C4-2B (cell line): ENCODE results near the gene TMC2.

Experiments used
- ZFX ChIP-seq: fragments of 450-650 bp; IDR thresholded peaks from 2 replicates; pipeline ENCODE4 v1.6.1; 2017
- TF ChIP-seq, protein P1 (sequence below): fragments of 450-650 bp; conservative IDR thresholded peaks from 2 replicates; pipeline ENCODE4 v1.5.1; 2017; ENCODE audit warnings: mild to moderate bottlenecking

DNA sequence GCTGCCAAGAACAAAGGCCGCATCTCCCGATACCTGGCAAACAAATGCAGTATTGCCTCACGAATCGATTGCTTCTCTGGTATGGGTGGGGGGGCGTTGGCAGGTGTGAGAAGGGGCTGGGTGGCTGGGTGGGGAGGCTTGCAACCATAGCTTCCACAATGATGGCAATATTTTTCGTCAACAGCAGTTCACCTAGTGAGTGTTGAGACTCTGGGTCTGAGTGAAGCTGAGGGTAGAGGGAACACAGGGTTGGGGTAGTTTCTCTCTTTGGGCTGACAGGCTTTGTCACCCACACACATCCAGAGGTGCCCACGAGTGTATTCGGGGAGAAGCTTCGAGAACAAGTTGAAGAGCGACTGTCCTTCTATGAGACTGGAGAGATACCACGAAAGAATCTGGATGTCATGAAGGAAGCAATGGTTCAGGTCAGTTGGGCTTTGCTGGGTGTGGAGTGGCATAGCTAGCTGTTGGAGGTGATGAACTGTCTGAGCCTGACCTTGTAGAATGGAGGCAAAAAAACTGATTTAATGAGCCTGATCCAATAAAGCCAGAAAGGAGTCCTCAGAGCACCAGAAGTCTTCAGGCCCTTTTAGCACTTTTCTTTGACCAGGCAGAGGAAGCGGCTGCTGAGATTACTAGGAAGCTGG, 120.2 kb downstream of the TMC2 start:
- TF ChIP-seq, protein P1, sequence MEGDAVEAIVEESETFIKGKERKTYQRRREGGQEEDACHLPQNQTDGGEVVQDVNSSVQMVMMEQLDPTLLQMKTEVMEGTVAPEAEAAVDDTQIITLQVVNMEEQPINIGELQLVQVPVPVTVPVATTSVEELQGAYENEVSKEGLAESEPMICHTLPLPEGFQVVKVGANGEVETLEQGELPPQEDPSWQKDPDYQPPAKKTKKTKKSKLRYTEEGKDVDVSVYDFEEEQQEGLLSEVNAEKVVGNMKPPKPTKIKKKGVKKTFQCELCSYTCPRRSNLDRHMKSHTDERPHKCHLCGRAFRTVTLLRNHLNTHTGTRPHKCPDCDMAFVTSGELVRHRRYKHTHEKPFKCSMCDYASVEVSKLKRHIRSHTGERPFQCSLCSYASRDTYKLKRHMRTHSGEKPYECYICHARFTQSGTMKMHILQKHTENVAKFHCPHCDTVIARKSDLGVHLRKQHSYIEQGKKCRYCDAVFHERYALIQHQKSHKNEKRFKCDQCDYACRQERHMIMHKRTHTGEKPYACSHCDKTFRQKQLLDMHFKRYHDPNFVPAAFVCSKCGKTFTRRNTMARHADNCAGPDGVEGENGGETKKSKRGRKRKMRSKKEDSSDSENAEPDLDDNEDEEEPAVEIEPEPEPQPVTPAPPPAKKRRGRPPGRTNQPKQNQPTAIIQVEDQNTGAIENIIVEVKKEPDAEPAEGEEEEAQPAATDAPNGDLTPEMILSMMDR, result no peak
- no peak for TF ChIP-seq ZFX
